SK-N-SH (cell line): Measurements from ENCODE around the gene ZAR1L.
"Not testable (repeated sequence)": the region's sequence is repeated elsewhere in the genome, so short reads cannot be mapped to it uniquely, and the experiment has no call there.

Source experiments
- CTCF ChIP-seq: fragments of 200-600 bp; sonication (generic); IDR thresholded peaks from 2 replicates; pipeline ENCODE4 v1.6.1; 2017; ENCODE audit warnings: antibody characterized with exemption, mild to moderate bottlenecking, moderate library complexity
- ELF1 ChIP-seq: IDR thresholded peaks from 2 replicates; pipeline ENCODE4 v1.4.0; 2012
- EP300 ChIP-seq, 2 experiments: IDR thresholded peaks; 2 replicates each; pipeline versions ENCODE4 v1.4.0 to v1.6.1; 2012; ENCODE audit warnings: borderline replicate concordance in 1 of 2, low read depth in 1 of 2, low read length in 1 of 2
- EZH2phosphoT487 ChIP-seq: fragments of 200-600 bp; sonication (generic); IDR thresholded peaks from 2 replicates; pipeline ENCODE4 v1.6.1; 2017; ENCODE audit warnings: low read depth, mixed run types, mild to moderate bottlenecking, antibody characterized with exemption, moderate library complexity, borderline replicate concordance
- FOXM1 ChIP-seq: IDR thresholded peaks from 2 replicates; pipeline ENCODE4 v1.4.0; 2012; ENCODE audit warnings: low read depth, mild to moderate bottlenecking
- GABPA ChIP-seq: IDR thresholded peaks from 2 replicates; pipeline ENCODE4 v1.4.0; 2012; ENCODE audit warnings: low read depth, mild to moderate bottlenecking
- MAX ChIP-seq: IDR thresholded peaks from 2 replicates; pipeline ENCODE4 v1.4.0; 2012; ENCODE audit warnings: low read depth
- POLR2AphosphoS5 ChIP-seq: IDR thresholded peaks from 2 replicates; pipeline ENCODE4 v1.6.1; 2012; ENCODE audit warnings: low read depth, low read length
- SIN3A ChIP-seq: IDR thresholded peaks from 2 replicates; pipeline ENCODE4 v1.6.1; 2012; ENCODE audit warnings: low read depth, mild to moderate bottlenecking, low read length, moderate library complexity, borderline replicate concordance
- SMC3 ChIP-seq: IDR thresholded peaks from 2 replicates; pipeline ENCODE4 v1.6.1; 2012; ENCODE audit warnings: low read depth, low read length, improper control_type of control experiment
- TAF1 ChIP-seq: IDR thresholded peaks from 2 replicates; pipeline ENCODE4 v1.6.1; 2012; ENCODE audit warnings: low read depth, mild to moderate bottlenecking, low read length, moderate library complexity, borderline replicate concordance
- TCF12 ChIP-seq: IDR thresholded peaks from 2 replicates; pipeline ENCODE4 v1.4.0; 2012
- USF1 ChIP-seq: IDR thresholded peaks from 2 replicates; pipeline ENCODE4 v1.4.0; 2012; ENCODE audit warnings: low read depth, borderline replicate concordance

GRCh38 chr13:32355935-32356334 lies 40.8 kb upstream of the ZAR1L start:
- not testable (repeated sequence) for TF ChIP-seq MAX; USF1; CTCF; TCF12; FOXM1; EP300 (IDR thresholded peaks at IDR 0.05; ENCODE audit: borderline replicate concordance in 1 of 2, low read depth in 1 of 2, low read length in 1 of 2); TAF1; POLR2AphosphoS5; SIN3A; EZH2phosphoT487; ELF1; GABPA; SMC3
